Activated CD8-positive, alpha-beta memory T cell treated with anti-CD3 and anti-CD28 coated beads for 36 hours (primary cell): ENCODE data around the gene ERN1. TPM values are rescaled to one million over a fixed set of nuclear protein-coding genes. Genes with fewer than 3 reads are reported as not detected.

Experiments used
- CTCF ChIA-PET: fragments of 350-600 bp; sonication (Branson Sonifier 250); formaldehyde crosslinking; loops from one replicate; lab custom pipeline; 2021; ENCODE audit warnings: antibody characterized with exemption; lab: Charles Lee
- POLR2A ChIA-PET: fragments of 350-600 bp; sonication (Branson Sonifier 250); formaldehyde crosslinking; loops from one replicate; lab custom pipeline; 2021; ENCODE audit warnings: antibody characterized with exemption; lab: Charles Lee
- total RNA-seq, 2 experiments: library from RNA; stranded (reverse); gene quantifications; one replicate each; pipeline ENCODE4 v1.2.3, GENCODE V29; 2021

ERN1 gene
- total RNA-seq, 2 experiments from 2014 or later, result 15.9 to 18.5 TPM

DNA sequence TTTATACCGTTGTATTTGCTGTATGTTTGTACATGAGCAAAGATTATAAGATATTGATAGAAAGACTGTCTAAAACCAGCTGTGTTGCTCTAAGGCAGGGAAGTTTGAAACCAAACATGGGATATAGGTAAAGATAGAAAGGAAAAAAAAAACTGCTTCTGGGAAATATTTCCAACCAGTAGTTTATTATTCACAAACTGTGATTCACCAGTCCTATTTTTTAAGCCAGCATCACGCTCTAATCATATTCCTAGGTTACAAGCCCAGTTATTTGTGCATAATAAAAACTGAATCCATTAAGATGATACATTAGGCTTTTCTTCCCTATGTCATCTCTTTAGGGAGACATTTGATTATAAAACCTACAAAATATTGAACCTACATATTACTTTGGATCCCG is 4.0 kb downstream of the ERN1 start:
- CTCF ChIA-PET, result interaction anchor here (1.7 to 3.3 kb wide), 2 partner anchors 97 to 101 kb away, joined by 5 to 11 read pairs; no protein-coding TSS in a partner anchor
- POLR2A ChIA-PET, result interaction anchor here (0.5 kb wide), 1 partner anchor 106 kb away, joined by 3 read pairs; the partner anchor contains the start of gene ICAM2

DNA sequence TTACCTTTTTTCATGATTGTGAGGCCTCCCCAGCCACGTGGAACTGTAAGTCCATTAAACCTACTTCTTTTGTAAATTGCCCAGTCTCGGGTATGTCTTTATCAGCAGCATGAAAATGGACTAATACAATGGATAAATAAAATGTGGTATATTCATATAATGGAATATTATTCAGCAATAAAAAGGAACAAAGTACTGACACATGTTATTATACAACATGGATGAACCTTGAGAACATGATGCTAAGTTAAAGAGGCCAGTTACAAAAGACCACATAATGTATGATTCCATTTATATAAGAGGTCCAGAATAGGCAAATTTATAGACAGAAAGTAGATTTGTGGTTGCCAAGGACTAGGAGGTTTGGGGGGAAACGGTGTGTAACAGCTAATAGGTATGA is 5.3 kb downstream of the ERN1 start:
- POLR2A ChIA-PET, result no interaction called here

DNA sequence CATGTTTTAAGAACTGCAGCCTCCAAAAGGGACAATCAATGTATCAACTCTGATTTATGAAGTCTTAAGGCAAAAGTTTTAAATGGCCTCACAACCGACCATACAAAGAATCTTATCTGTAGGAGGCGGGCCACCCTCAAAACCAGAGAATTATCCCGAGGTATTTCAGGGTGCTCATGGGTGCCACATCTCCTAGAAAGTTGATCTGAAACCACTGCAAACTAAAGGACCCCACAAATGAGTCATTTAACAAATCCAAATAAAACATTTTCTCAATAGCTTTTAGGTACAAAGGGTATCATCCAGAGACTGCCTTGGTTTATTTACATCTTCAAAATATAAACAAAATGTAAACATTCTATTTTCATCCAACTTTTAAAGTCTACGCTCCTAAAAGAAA is 6.8 kb downstream of the ERN1 start:
- ChIA-PET CTCF (interaction anchor here (2.2 kb wide), 1 partner anchor 11 kb away, joined by 13 read pairs; no protein-coding TSS in a partner anchor), POLR2A (no interaction called here)

More for the DNA sequence above, 5.3 kb downstream of the ERN1 start:
- CTCF ChIA-PET, result interaction anchor here (0.8 to 3.3 kb wide), 4 partner anchors 45 to 99 kb away, joined by 3 to 11 read pairs (median 4); no protein-coding TSS in a partner anchor

DNA sequence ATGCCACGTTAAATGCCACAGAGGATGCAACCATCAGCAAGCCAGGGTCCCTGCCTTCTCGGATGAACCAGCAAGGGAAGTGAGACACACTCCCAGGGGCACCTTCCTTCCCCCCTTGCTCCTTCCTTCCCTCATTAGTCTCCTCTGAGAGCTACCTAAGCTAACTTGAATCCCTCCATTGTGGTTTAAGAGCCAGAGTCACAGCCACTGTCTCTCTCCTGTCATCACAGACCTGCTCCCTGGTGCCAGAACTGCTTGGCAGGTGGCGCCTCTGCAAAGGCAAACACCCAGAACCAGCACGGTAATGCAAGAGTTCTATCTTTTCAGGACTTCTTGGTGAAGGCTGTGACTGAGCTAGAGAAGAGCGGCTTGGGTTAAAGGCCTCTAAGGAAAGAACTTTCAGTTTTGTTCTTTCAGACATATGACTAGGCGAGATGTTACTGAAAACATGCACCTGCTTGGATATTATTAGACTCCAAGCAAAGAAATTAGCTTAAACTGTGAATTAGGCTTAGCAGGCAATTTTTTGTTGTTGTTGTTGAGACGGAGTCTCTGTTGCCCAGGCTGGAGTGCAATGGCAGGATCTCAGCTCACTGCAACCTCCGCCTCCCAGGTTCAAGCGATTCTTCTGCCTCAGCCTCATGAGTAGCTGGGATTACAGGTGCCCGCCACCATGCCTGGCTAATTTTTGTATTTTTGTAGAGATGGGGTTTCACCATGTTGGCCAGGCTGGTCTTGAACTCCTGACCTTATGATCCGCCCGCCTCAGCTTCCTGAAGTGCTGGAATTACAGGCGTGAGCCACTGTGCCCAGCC is 8.8 kb downstream of the ERN1 start:
- POLR2A ChIA-PET, result interaction anchor here (0.6 to 1.5 kb wide), 3 partner anchors 8 to 54 kb away, joined by 4 to 9 read pairs (median 5); no protein-coding TSS in a partner anchor
- CTCF ChIA-PET, result interaction anchor here (1.4 to 2.2 kb wide), 4 partner anchors 9 to 96 kb away, joined by 3 to 13 read pairs (median 6); partner anchors contain the start of gene ERN1

DNA sequence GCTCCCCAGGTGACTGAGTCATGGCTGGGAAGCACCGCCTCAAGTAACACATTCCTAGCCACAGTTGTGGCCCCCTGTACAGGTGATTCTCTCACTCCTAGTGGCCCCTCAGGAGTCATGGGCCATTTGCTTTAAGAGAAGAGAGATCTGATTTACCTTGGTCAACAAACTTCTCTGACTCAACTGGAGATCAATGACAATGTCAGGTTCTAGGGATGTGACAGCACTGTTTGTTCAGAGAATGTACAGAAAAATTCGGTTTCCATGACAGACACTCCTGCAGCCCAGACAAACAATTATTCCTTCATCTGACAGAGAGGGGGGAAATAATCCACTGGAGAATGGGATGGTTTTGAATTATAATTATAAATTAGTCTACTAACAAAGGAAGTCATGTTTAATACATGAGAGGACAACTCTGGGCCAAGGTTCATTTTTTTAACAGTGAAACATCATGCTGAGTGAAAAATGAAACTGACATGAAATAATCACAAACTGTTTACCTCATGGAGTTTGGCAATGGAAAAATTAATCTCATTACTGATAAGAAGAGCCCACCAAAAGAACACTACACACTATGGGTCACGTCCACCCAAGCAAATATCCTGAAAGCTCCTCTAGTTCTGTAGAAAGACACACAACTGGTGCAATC is 9.7 kb downstream of the ERN1 start:
- CTCF ChIA-PET, result interaction anchor here (1.4 to 1.7 kb wide), 3 partner anchors 9 to 95 kb away, joined by 3 to 10 read pairs (median 3); partner anchors contain the start of gene ERN1
- POLR2A ChIA-PET, result interaction anchor here (1.1 to 1.5 kb wide), 2 partner anchors 9 to 25 kb away, joined by 4 to 5 read pairs; no protein-coding TSS in a partner anchor

DNA sequence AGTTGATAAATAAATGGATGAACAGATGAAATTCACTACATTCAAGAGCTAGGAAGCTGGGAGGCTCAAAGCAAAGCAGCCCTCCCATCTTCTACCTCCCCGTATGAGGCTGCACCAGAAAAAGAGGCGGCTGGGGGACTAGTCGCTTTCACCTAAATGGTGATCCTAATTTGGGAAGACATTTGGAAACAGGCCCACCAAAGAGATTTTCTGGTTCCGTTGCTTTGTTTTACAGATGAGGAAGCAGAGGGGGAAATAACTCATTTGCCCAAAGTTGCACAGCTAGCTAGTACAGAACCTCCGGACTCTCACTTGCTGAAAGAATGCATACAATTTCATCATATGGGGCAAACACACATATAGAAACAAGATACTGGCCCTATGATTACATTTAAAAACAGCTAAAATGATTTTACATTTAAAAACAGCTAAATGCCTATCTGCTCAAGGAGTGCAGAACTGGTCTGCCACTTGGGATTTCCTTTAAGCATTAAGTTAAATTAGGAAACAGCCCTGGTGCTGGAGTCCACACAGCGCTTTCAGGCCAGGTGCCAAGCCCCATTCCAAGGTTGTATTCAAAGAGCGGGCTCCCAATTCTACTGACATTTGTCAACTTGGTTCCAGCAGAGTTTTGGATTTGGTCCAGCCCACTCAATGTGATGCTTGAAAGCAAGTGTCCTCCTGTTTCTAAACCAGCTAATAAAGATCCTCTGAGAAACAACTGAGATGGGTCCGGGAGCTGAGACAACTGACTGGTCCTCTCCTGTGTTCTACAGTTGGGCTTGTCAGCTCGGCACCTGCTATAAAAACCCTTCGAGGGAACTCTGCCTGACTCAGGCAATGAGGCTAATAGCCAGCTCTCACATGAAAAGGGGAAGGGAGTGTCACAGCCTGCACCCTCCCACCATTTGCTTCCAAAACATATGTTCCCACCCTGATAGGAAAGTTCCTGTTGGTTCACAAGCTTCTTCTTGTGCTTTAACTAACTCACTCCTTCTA is 11.7 kb downstream of the ERN1 start:
- ChIA-PET POLR2A (interaction anchor here (1.6 kb wide), 1 partner anchor 12 kb away, joined by 6 read pairs; the partner anchor contains the start of gene ERN1), CTCF (interaction anchor here (0.7 to 1.7 kb wide), 4 partner anchors 12 to 173 kb away, joined by 3 to 5 read pairs (median 4); no protein-coding TSS in a partner anchor)

DNA sequence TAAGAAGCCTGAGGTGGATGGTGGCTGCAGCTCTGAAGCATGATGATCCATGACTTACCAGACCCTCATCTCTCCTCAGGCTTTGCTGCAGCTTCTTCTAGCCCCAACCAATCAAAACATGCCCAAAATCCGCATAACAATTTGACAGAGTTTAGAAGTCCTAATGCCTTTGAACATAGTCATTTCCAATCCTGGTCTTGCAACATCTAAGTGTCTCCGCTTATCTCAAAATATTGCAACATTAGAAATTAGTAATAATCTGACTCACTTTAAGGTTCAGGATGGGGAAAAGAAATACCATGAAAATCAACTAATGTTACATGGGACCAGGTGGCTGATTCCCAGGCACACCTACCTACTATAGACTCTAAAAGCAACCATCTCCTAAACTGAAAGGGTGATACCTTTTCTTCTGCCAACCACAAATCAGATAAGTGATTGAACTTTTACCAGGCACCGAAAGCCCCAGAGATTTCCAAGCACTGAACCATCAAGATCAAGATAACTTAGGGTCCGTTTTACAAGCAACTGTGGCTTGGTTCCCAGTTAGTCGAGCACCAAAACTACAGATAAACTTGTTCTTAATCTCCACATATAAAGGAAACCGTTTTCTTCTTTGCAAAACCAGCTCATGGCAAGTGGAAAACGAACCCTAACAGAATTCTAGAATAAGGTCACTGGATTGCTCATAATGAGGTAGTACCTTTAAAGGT is 14.0 kb downstream of the ERN1 start:
- POLR2A ChIA-PET, result no interaction called here

DNA sequence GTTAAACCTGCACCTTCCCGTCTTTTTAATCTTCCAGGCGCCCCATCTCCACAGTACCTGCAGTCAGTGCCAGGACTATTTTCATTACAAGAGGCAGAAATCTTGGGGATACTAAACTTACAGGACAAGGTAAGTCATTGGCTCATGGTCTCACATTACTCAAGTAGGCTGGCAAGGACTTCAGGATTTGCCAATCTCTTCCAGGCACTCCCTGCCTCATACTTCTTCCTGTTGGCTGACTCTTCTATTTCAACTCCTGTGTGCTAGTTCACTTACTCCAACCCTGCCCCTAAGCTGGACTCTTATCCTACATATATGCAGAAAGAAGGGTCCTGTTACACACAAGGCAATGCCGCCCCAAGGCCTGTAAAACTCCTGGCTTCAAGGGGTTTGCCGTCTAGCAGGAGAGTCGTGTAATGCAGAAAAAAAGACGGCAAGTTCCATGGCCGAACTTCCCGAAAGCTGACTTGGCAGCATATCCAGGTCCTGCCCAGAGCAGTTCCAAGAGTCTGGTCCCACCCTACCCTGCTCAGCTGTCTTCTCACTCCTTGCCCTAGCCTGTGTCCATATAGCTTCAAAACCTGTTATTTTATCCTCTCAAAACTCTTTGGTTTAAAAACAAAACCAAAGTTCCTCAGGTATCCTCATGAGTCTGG is 14.8 kb downstream of the ERN1 start:
- CTCF ChIA-PET, result interaction anchor here (1.0 to 2.1 kb wide), 3 partner anchors 25 to 90 kb away, joined by 3 to 7 read pairs (median 3); no protein-coding TSS in a partner anchor
- POLR2A ChIA-PET, result no interaction called here

More for the DNA sequence above, 14.0 kb downstream of the ERN1 start:
- CTCF ChIA-PET, result interaction anchor here (1.5 kb wide), 1 partner anchor 26 kb away, joined by 3 read pairs; no protein-coding TSS in a partner anchor

DNA sequence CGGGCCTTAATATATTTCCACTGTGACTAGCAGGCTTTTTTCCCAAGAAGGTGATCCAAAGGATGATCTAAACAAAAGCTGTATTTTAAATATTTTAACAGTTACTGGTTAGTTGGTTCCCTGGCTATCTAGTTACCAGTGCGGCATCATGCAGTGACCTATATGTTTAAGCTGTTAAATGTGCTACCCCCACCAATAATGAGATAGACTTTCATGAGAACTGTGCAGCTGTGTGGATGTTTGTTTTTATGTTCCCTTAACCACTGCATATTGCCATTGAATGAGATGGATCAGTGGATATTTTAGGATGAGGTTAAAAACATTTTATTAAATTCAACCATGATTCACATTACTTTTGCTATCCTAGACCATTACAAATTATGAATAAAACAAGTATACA is 16.9 kb downstream of the ERN1 start:
- ChIA-PET POLR2A (no interaction called here), CTCF (interaction anchor here (1.1 kb wide), 1 partner anchor 201 kb away, joined by 3 read pairs; the partner anchor contains the start of gene CSHL1)

DNA sequence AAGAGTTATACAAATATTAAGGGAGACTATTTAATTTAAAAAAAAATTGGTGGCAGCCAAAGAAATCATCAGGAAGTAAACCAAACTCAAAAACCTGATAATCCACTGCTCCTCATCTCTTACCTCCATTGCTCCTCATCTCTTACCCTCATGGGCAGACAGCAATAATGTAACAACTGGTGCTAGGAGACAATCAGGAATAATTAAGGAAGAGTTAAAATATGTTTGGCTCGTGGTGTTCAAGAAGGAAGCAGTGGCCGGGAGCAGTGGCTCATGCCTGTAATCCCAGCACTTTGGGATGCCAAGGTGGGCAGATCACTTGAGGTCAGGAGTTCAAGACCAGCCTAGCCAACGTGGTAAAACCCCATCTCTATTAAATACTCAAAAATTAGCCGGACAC is 18.1 kb downstream of the ERN1 start:
- CTCF ChIA-PET, result no interaction called here
- POLR2A ChIA-PET, result no interaction called here

DNA sequence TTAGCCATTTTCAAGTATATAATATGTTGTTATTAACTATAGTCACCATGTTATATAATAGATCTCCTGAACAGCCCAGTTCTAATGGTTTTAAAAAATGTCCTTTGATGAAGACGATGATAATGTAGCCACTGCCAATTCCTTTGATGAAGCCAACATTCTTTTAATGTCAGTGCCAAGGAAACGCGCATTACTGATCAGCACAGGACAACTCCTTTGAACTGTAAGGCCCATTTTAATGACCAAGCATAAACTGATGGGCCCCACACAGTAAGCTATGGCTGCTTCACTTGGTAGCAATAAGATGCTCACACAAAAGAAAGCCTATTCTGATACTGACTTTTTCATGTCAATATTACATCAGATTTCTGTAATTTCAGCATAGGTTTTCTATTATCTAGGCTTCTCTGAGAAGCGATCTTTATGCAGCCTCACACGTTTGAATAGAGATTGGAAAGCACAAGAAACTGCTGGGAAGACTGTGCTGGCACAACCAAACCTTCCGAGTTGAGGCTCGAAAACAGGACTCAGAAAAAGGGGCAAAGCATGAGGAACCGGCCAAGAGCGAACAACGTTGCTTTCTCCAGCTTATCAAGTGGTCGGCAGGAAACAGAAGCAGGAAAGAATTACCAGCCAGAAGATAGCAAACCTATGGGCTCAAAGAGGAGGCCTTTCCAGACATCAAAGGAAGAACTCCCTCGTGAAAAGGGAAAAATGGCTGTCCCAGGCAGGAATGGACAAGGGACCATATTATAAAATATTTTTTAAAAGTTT is 19.4 kb downstream of the ERN1 start:
- CTCF ChIA-PET, result no interaction called here
- POLR2A ChIA-PET, result no interaction called here

DNA sequence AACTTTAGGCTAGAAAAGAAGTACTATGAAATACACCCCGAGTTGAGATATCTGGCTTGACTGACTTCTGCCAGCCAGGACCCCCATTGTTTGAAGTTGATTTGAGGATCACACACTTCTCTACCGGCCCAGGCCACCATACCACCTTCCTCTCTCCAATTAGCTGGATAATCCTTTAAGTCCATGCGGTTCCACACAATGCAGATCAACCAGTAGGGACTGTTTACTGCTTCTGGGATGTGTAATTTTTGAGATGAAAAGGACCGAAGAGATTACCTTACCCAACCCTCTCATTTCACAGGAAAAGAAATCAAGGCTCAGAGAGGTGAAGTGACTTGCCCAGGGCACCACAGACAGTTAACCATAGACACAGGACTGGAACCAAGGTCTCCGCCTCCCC is 20.5 kb downstream of the ERN1 start:
- ChIA-PET POLR2A (no interaction called here), CTCF (interaction anchor here (1.1 kb wide), 1 partner anchor 24 kb away, joined by 3 read pairs; no protein-coding TSS in a partner anchor)

DNA sequence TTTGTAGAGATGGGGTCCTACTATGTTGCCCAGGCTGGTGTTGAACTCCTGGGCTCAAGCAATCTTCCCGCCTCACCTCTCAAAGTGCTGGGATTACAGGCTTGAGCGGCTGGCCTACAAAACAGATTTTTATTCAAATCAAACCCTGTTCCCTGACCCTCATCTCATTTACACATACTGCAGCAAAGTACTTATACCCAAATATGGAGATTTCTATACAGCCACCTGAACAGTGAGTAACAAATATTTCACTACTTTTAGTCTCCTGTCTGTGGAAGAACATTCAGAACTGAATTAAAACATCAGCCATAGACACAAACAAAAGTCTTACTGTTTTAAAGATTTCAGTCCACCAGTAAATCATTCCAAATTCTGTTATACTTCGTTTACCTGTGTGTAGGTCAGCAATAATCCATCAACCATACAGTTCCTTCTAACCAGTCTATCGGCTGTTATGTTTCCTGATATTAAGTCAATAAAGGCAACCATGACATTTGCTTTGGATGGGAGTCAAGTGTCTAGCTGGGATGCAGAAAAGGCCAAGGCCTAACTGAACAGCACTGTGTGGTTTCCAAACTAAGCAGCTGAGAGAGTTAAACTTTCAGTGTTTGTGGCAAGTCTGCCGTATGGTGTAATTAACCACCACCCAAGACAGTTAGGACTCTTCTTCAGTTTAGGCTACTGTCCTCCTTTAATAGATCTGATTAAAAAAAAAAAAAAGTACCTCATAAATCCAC is 22.3 kb downstream of the ERN1 start:
- POLR2A ChIA-PET, result no interaction called here
- CTCF ChIA-PET, result no interaction called here

DNA sequence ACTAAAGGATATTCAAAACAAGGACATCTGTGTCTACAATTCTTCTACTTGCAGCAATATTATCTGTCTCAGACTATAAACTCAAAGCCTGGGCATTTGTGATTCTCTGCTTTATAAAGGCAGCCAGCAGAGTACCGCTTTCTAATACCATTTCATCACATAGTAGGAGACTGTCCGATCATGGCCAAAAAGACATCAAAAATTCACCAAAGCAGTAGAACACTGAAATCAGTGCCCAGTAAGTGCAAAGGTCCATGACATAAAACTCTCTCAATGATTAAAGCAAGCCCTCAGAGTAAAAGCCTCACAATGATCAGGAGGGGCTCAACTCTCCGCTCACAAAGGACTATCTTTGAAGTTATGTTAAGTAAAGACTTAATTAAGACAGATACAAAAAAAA is 23.0 kb downstream of the ERN1 start:
- POLR2A ChIA-PET, result no interaction called here

More for the DNA sequence above, 23.0 kb downstream of the ERN1 start:
- CTCF ChIA-PET, result interaction anchor here (0.8 to 0.9 kb wide), 2 partner anchors 12 to 27 kb away, joined by 3 to 5 read pairs; no protein-coding TSS in a partner anchor
